HG02623 (cell line): ENCODE data around the gene FKBP11.
A peak's percentile ranks its signal among the peaks of the same experiment; 100 is the strongest.

Experiments used
- ATAC-seq: cut with Tn5 transposase; IDR thresholded peaks from one replicate; pipeline ENCODE4 v1.9.1; 2021; ENCODE audit warnings: moderate library complexity; ENCODE audit not compliant: unreplicated experiment

The FKBP11 gene

GRCh38 chr12:48925304-48926011 lies at the start of gene FKBP11:
Gene FKBP11, minus strand, starts transcription at chr12:48925492. Its CDS starts 64 bp downstream, at chr12:48925428.
- ATAC-seq, result peak; percentile 64

- ATAC-seq, result no peak
Observed at GRCh38 chr12:48973941-48974673, 48.8 kb upstream of the FKBP11 start.

- ATAC-seq, result no peak
Observed at GRCh38 chr12:48973531-48973930, 48.2 kb upstream of the FKBP11 start.

GRCh38 chr12:48972952-48973483 lies 47.7 kb upstream of the FKBP11 start:
- no peak for ATAC-seq

- ATAC-seq, result no peak
Observed at GRCh38 chr12:48972213-48972951, 47.1 kb upstream of the FKBP11 start.

- no peak for ATAC-seq
Observed at GRCh38 chr12:48970702-48971334, 45.5 kb upstream of the FKBP11 start.

- no peak for ATAC-seq
Observed at GRCh38 chr12:48969833-48970701, 44.8 kb upstream of the FKBP11 start.

- no peak for ATAC-seq
Observed at GRCh38 chr12:48969160-48969771, 44.0 kb upstream of the FKBP11 start.

GRCh38 chr12:48968467-48968866 lies 43.2 kb upstream of the FKBP11 start:
- no peak for ATAC-seq

GRCh38 chr12:48967991-48968390 lies 42.7 kb upstream of the FKBP11 start:
- no peak for ATAC-seq

GRCh38 chr12:48966177-48966895 lies 41.0 kb upstream of the FKBP11 start:
- ATAC-seq, result no peak

GRCh38 chr12:48965298-48965838 lies 40.1 kb upstream of the FKBP11 start:
- ATAC-seq, result no peak

GRCh38 chr12:48961801-48962200 lies 36.5 kb upstream of the FKBP11 start:
- ATAC-seq, result no peak

GRCh38 chr12:48961331-48961730 lies 36.0 kb upstream of the FKBP11 start:
- no peak for ATAC-seq

GRCh38 chr12:48960834-48961233 lies 35.5 kb upstream of the FKBP11 start:
- no peak for ATAC-seq

GRCh38 chr12:48958049-48958388 lies 32.7 kb upstream of the FKBP11 start:
- no peak for ATAC-seq

- ATAC-seq, result peak; percentile 92
Observed at GRCh38 chr12:48957141-48958048, 32.1 kb upstream of the FKBP11 start, which contains the start of gene ARF3. Gene ARF3, minus strand, starts transcription at chr12:48957487. Its CDS starts 16,392 bp downstream, at chr12:48941095.
